NCI-H774 (cell line): ENCODE results near the gene MTCL3.

Source experiments
- DNase-seq: peaks from one replicate; lab custom pipeline; 2025; lab: John Stamatoyannopoulos, UW

Gene MTCL3

DNA sequence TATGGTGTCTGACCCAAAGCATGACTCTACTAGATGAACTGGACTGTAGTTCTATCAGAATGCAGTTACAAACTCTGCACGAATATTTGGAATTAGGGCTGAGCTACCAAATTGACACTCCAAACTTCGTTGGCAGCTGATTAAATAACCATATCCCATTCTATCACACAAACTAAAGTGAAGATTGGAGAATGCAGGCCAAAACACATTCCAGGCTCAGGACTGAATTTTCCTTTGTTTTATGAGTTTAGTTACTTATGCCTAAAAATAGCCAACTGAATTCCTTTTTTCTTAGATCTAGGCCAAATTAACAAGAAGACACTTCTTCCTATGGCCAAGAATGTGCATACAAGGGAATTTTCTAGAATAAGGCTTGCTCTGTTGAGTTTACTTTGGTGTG lies 50.2 kb downstream of the MTCL3 start:
- DNase-seq: no peak

DNA sequence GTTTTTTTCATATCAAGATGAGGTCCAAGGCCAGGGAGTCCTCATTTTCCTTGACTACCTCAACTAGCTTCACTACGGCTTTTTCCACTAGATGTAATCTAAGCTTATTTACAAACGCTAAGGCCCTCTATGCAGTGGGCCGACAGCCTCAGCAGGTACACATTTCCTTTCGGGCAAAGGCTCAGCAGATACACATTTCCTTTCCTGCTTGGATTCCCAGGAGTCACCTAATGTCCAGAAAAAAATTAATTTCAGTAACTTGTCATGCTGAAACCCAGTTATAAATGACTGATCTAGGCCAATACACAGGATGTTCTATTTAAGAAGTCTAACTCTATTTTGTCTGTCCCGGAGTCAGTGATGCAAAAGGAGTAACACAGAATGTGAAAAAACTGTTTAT lies 52.7 kb downstream of the MTCL3 start:
- DNase-seq: no peak

DNA sequence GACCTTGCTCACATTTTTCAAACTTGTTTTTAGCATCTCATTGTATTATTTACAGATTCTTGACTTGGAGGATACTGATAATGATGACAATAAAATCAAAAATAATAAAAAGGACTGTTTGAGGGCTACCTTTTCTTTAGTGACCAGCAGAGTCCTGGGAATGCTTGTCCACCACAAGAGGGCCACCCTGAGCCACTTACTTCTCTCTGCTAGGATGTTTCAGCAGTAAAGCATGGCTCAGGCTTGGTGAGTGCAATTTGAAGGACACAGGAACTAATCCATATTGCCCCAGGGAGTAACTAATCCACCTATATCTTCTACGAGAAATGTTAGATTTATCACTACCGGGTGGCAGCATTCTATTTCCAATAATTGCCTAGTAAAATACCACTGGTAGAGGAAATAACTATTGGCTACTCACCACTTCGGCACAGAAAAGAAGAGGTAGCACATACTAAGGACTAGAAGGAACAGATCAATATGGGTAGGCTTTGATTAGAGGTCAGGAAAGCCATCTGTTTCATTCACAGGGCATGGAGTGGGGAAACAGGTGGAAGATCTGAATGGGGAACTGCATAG lies 54.2 kb downstream of the MTCL3 start:
- peak; percentile 49 for DNase-seq

DNA sequence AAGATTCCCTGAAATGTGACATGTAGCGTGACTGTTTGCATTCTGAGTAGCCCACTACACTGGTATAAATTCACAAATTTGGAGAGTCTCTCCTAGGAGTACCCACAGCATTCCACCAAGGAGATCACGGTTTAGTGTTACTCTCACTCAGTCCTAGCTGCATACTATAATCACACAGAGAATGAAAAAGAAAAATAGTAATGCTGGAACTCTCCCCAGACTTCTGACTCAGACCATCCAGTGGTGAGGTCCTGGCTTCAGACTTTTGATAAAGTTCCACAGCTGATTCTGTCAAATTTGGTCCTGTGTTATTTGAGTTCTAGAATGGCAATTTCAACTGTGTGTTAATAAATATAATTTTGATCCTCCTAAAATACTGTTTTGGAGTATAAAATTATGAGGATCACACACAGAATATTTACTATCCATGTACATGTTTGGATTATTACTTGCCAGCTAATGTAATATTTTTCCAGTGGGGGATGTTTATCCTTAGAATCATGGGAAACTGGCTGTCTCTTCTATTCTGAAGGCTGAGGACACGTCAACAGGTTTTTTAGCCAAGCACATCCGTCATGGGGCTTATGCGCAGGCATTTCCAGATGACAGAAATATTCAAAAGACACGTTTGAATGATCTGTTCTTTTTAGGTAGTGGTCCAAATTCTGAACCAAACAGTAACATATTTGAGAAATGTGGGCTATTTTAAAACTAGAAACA lies 54.8 kb downstream of the MTCL3 start:
- no peak for DNase-seq

DNA sequence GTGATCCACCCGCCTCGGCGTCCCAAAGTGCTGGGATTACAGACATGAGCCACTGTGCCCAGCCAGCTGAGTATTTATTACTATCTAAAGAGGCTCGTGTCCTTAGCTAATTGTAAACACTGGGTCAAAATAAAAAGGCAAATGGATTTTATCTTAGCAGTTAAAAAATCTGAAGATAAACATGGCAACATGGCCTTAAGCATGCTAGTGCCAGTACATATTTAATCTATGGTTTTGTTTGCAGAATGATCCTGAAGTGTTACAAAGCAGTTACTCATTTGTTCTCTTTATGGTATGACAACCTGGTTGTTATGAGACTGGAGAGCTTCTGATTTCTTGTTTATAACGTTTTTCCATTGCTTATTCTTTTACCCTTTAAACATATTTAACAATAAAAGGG lies 56.1 kb downstream of the MTCL3 start:
- DNase-seq: no peak

DNA sequence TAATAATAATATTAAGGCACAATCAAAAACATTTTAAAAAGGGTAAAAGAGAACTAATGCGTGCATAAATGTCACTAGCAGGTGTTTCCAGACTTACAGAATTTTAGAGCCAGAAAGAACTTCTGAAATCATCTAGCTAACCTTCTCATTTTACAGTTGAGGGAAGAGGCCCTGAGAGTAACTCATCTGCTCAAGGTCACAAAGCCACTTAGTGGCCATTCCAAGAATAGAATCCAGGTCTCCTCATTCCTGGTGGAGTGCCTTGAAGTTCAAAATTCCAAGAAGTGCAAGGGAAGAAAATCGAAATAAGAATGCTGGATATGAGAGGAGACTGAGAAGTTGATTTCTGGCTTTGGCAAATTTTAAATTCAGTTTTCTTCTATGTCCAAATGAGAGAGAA lies 56.8 kb downstream of the MTCL3 start:
- DNase-seq: no peak

DNA sequence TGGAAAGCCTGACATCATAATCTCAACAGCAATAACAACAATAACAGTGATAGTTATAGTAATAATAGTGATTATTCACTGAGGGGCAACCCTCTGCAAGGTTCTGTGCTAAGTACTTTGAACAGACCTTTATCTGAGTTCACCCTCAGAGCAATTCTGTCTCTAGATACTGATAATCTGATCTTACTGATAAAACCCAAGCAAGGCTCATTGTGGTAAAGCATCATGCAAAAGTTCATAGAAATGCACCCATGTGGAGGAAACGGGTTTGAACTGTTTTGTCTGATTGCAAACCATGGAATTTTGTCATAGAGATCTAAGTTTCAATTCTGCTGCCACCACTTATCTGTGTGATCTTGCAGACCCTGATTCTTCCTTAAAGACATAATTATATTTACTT lies 58.7 kb downstream of the MTCL3 start:
- no peak for DNase-seq

DNA sequence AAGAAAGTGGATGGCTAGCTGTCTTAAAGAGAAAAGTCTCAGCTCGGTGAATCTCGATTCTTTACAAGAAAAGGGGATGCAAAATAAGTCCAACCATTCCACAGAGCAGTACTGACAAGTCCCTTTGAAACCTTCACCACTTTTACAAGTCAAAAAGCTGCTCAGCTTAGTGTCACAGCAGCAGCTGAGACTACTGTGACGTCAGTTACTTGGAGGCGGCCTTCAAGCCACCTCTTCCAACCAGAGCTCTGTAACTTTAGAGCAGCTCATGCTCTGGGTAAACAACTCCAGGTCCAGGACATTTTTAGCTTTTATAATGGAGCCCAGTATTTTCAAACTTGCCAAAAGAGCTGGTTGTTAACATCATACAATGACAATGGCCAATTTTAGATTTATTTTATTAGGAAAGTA lies 59.9 kb downstream of the MTCL3 start, which contains the start of gene KIAA0408:
TSS of gene KIAA0408 (minus strand) at position 159 of the 411 bp plus-strand sequence. CDS start 5,408 bp downstream, outside the sequence.
- DNase-seq: peak; percentile 49

DNA sequence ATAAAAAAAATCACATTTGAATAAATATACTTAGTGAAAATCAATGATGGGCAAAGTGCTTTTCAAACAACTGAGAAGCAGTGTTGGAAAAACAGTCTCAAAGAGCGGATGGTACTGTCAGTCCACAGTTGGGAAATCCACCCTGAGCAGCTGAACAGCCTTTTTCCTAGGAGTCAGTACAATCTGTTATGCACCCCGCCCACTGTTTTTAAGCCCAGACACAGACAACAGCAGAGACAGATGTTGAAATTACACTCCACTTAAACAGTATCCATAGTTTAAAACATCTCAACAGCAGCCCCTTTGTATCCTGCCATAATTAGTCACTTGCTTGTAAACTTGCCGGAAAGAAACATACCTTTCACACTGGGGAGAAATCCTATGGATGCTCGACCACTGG lies 60.3 kb downstream of the MTCL3 start:
- DNase-seq: no peak

DNA sequence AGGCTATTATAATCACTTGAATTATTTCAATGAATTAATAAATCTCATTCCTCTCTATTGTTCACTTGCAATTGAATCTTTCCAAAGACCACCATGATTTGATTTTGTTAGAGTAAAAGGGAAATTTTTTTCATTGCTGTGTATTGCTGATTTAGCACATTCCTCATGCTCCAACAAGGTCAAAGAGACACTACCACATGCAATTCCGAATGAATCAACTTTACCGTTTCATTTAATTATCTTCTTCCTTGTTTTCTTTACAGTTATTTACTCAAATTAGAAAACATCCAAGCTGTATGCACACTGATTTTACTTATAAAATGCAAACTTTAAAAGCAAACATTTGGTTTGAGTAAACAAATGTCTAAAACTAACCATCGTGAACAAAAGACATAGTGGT lies 60.9 kb downstream of the MTCL3 start:
- no peak for DNase-seq

DNA sequence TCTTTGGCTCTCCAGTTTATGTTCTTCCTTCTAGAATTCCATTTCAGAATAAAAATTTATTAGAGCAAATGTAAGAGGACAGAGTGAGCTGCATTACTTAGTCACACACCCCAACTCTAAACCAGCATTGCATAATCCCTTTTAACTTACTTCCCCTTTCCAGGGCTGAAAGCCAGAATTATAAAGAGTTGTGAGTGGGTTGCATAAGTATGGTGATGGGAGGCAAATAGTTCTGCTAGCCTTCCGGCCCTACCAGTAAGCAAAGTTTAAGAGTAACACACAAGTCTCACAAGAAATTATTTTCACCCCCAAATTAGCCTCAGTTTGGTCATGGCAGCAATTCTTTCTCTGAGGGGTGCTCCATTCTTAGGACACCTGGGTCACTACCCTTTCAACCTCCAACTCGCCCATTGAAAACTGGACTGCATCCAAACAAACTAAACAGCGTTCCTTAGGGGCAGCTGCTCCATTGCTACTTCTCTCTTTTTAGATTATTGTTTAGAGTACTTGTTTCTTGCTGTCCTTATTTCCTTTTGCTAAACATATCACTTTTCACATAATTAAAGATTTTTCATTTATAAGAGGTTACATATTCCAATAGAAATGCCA lies 61.6 kb downstream of the MTCL3 start:
- DNase-seq: no peak

DNA sequence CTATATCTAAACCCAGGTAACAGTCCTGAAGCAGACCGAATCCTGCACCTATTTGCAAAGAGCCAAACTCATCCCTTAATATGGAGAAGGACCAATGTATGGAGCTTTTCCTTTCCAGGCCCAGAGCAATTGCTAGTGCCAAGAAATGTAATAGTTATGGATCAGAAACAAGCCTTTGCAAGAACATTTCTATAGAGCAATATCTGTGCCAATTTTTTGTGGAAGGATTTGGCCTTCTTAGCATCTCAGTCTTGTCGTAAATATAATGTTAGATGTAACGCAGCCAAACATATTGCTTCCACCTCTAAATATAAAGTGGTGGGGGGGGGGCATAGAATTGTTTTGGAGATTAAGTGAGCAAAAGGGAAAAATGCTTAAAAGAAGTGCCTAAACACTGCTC lies 62.7 kb downstream of the MTCL3 start:
- DNase-seq: no peak

DNA sequence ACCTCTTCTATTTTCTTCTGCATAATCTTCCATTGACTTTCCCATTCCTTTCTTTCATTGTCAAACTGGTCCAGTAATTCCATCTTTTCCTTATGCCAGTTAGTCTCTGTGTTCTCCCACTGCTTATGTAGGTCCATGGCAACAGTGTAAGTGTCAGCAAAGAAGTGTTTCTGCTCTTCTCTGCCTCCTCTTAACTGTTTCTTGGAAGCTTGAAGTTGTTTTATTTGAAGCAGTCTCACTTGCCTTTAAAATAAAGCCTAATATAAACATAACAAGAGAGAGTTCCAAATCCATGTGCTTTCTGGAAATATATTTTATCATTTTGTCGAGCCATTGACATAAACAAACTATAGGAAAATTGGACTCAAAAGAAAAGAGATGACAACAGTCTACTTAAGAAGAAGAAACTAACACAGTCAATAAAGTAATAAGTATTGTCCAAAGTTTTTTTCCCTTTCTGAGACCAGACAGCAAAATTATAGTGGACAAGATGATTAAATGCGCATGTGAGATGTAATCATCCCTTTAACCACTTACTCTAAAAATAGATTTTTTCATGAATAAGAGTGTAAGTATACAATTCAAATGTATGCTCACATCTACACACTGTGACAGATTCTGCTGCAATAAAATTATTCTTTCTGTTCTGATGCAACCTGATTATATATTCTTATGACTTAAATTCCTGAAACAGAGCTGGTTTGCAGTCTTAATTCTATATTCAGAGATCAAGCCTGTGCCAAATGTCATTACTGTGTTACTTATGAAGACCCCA lies 65.1 kb downstream of the MTCL3 start:
- no peak for DNase-seq

DNA sequence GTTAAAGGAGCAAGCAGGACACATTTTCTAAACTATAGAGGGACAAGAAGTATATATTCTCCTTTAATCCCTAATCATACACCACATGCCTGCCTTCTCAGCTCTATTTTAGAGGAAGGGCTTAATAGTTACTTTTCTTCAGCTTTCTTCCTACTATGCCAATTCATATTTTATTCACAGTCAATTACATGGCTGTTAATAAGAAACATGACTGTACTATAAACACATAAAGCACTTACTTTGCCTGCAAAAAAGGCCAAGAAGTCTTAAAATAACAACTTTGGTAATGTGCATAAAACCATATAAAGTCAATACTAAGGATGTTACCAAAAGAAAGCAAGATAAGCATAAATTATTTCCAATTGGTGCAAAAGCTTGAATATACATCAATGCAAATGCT lies 66.3 kb downstream of the MTCL3 start:
- DNase-seq: no peak

DNA sequence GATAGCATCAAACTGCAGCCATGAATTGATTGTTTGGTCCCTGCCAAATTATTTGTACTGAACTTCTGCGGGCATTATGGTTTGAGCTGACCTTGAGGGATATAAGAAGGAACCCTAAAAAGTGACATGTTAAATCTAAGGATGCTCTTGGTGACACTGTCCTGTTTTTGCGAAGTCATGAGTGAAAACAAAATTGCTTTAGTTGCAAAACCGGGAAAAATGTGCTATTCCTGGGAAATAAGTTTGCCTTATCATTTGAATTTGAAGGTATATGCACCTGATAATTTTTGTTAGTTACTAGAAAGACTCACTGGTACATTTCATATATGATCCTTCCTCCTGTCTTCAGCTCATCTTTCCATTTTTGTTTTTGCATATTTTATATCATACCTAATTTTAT lies 67.7 kb downstream of the MTCL3 start:
- DNase-seq: no peak

DNA sequence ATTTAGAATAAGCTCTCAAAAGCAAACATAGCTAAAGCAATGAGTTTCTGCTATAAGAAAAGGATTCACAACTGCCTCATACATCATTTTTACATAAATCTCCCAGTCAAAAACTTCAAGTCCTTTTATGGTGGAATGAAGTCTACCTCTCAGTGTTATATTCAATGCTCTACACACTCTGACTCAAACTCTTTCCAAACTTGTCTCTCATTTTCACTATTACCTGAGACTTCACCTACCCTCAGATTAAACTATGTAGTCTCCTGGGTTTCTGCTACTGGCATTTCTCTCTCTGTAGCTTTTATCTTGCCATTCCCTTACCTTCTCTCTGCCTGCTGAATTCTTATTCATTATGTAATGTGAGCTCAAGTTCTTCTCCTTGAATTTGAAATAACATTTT lies 71.4 kb downstream of the MTCL3 start:
- no peak for DNase-seq

DNA sequence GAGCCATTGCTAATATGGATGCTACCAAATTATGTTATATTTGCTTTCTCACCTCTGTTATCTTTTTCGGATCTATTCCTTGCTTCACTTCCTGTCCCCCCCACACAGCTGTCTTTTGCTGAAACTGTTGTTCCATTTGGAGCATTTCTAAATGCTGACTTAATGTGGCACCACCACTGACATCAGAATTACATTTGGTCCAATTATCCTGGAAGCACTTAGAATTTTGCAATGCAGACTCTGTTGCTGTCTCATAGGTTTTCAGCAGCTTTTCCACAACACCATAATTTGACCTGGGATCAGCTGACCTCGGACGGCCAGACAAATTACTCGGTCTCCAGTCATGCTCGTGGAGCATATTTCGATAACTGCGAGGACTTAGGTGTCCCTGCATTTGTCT lies 72.8 kb downstream of the MTCL3 start:
- no peak for DNase-seq

DNA sequence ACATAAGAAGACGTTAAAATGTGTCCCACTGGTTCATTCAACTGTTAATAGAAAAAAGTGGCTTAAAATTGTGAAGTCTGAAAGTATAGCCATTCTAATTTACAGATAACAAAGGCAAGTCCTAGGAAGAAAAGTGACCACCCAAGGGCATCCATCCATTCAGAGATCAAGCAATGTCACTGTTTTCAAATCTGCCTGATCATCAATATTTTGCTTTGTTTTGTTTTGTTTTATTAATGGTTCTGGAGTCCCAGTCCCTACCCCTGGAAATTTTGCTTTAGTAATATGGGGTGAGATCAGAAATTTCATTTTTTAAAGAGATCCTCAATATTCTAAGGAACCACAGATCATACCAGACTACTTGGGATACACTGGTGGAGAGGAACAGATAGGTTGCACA lies 77.3 kb downstream of the MTCL3 start:
- no peak for DNase-seq

DNA sequence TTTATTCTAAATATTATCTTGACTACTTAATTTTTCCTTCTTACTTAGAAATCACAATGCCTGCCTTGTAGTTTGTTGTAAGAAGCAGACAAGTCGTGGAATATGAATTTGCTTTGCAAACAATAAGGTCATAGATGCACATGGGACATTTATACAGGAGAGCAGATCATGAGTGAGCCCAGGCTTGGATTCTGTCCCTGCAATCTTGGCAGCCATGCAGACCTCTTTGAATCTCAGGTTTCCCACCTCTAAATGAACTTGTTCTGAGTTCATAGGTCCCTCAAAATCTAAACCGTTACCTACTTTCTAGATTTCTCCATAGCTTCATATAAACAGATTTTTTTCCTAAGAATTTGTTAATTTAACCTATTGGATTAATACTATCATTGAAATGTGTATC lies 79.4 kb downstream of the MTCL3 start:
- DNase-seq: no peak

DNA sequence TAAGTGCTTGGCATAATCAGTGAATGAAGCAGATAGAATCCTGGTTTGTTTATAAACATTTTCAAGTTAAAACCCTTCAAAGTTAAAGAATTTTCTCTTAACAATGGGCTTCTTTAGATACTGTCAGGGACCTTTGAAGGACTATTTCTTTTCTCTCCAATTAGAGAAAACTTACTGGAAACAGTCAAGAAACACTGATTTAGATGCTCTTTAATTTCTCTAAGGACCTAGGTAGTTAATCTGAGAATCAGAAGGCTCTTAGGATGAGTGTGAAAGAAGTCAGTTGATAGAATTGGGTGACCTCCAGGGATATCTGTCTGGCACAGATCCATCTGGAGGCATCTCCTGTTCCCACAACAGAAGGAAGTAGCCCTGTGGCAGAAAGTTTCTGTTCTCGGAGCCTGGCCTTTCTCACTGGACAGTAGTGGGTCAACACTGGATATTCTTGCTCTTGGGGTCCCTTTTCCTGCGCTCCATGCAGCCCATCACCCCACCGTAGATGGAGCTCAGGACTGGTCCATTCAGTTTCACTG lies 82.5 kb downstream of the MTCL3 start:
- no peak for DNase-seq

DNA sequence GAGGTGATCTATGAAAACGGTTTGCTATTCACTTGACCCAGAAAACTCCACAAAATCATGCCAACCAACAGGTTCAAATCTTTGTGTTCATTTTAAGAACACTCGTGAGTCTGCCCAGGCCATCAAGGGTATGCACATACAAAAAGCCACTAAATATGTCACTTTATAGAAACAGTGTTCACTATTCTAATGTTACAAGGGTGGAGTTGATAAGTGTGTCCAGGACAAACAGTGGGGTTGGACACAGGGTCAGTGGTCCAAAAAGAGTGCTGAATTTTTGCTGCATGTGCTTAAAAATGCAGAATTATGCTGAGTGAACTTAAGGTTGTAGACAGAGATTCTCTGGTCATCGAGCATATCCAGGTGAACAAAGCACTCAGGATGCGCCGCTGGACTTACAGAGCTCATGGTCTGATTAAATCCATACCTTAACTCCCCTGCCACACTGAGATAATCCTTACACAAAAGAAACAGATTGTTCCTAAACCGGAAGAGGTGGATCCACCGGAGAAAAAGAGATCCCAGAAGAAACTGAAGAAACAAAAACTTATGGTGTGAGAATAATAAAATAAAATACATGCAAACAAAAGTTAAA lies 83.4 kb downstream of the MTCL3 start:
- no peak for DNase-seq

DNA sequence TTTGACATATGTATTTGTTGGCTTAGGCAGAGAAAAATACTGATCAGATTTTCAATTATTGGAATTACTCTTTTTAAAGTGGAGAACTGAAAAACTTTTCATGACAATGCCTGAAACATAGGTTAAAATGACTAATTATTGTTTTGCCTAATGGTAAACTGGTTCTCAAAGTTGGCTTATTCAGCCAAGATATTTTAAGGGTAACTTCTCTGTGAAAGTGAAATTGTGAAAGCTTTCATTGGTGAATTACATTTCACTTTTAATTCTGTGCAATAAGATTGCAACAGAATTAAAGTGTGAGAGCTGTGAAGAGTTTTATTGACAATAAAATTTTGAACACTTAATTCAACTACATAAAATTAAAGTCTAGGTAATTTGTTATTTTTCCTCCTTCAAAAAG lies 84.5 kb downstream of the MTCL3 start:
- DNase-seq: no peak
